B cell (primary cell): ENCODE results near the gene GPR156.

Source experiments
- EZH2 ChIP-seq: IDR thresholded peaks from 2 replicates; pipeline ENCODE4 v1.6.1; 2012; ENCODE audit warnings: borderline replicate concordance, low read depth, mild to moderate bottlenecking, moderate library complexity, low read length; ENCODE audit not compliant: insufficient read depth, poor library complexity, severe bottlenecking
- TF ChIP-seq, protein P1 (sequence below): fragments of 200-600 bp; IDR thresholded peaks from one replicate; pipeline ENCODE4 v1.8.0; 2022; ENCODE audit warnings: antibody characterized with exemption, mild to moderate bottlenecking

DNA sequence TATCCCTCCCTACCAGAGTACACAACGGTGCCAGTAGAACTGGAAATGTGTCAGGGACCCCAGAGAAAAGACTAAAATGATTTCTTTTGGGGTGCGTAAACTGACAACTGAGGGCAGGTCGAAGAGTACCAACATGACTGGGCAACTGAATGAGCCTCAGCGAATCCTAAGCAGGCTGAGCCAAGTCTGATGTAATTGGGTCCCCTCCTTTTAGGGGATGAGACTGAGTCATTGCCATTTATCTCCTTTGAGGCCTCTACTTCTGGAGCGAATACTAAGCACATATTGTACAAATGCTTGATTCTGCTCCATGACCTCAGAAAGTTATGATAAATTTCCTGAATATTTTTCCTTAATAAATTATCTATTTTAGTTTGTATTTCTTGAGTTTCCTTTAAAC, 17.3 kb upstream of the GPR156 start:
- TF ChIP-seq, protein P1, sequence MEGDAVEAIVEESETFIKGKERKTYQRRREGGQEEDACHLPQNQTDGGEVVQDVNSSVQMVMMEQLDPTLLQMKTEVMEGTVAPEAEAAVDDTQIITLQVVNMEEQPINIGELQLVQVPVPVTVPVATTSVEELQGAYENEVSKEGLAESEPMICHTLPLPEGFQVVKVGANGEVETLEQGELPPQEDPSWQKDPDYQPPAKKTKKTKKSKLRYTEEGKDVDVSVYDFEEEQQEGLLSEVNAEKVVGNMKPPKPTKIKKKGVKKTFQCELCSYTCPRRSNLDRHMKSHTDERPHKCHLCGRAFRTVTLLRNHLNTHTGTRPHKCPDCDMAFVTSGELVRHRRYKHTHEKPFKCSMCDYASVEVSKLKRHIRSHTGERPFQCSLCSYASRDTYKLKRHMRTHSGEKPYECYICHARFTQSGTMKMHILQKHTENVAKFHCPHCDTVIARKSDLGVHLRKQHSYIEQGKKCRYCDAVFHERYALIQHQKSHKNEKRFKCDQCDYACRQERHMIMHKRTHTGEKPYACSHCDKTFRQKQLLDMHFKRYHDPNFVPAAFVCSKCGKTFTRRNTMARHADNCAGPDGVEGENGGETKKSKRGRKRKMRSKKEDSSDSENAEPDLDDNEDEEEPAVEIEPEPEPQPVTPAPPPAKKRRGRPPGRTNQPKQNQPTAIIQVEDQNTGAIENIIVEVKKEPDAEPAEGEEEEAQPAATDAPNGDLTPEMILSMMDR, result no peak
- TF ChIP-seq EZH2, result no peak
